AG04450 (cell line): Measurements from ENCODE around the gene MORC3. TPM values are rescaled to one million over a fixed set of nuclear protein-coding genes. Genes with fewer than 3 reads are reported as not detected.
"Not testable (repeated sequence)": the region's sequence is repeated elsewhere in the genome, so short reads cannot be mapped to it uniquely, and the experiment has no call there.

Source experiments
- CTCF ChIA-PET: fragments of 300-600, 350-600 bp; formaldehyde crosslinking; extraction: SDS; loops from one replicate; lab custom pipeline; 2022; ENCODE audit warnings: antibody characterized with exemption, inconsistent platforms; lab: Charles Lee
- POLR2A ChIA-PET: fragments of 350-600 bp; formaldehyde crosslinking; extraction: SDS; loops from one replicate; lab custom pipeline; 2021; ENCODE audit warnings: antibody characterized with exemption, inconsistent platforms; lab: Yijun Ruan, JAX
- DNase-seq: peaks from one replicate; pipeline ENCODE4 v3.0.0-alpha.2; 2011; ENCODE audit warnings: low read depth, low spot score
- H3K27ac ChIP-seq: one replicate; pipeline ENCODE4 v1.5.1; 2012; ENCODE audit warnings: low read depth, low read length, control low read depth
- H3K27me3 ChIP-seq: one replicate; pipeline ENCODE4 v1.6.0; 2012; ENCODE audit warnings: low read length; ENCODE audit not compliant: control insufficient read depth, insufficient read depth
- H3K4me3 ChIP-seq: 2 replicates; pipeline ENCODE4 v1.5.1; 2011; ENCODE audit warnings: mild to moderate bottlenecking, low read depth, low read length, control low read depth
- H3K9me3 ChIP-seq: 2 replicates; pipeline ENCODE4 v1.5.1; 2012; ENCODE audit warnings: low read length; ENCODE audit not compliant: control insufficient read depth, insufficient read depth
- polyA plus RNA-seq: library from polyadenylated mRNA; depleted of rRNA; stranded (reverse); fragments of >200 nt; gene quantifications from 2 replicates; pipeline ENCODE4 v1.2.3, GENCODE V29; 2011
- TF ChIP-seq, protein P1 (sequence below): IDR thresholded peaks from 2 replicates; pipeline ENCODE4 v1.5.1; 2011; ENCODE audit warnings: low read depth, low read length, control low read depth, inconsistent platforms

Gene MORC3
- polyA plus RNA-seq, 1 experiment, result 31.6 TPM

GRCh38 chr21:36325373-36326010, 5.5 kb downstream of the MORC3 start:
- TF ChIP-seq, protein P1, sequence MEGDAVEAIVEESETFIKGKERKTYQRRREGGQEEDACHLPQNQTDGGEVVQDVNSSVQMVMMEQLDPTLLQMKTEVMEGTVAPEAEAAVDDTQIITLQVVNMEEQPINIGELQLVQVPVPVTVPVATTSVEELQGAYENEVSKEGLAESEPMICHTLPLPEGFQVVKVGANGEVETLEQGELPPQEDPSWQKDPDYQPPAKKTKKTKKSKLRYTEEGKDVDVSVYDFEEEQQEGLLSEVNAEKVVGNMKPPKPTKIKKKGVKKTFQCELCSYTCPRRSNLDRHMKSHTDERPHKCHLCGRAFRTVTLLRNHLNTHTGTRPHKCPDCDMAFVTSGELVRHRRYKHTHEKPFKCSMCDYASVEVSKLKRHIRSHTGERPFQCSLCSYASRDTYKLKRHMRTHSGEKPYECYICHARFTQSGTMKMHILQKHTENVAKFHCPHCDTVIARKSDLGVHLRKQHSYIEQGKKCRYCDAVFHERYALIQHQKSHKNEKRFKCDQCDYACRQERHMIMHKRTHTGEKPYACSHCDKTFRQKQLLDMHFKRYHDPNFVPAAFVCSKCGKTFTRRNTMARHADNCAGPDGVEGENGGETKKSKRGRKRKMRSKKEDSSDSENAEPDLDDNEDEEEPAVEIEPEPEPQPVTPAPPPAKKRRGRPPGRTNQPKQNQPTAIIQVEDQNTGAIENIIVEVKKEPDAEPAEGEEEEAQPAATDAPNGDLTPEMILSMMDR, result no peak
- DNase-seq, result no peak
- Histone ChIP-seq H3K9me3 (no peaks in the 10 kb centered on the region; the same call in 1 of the 2 replicates), H3K27me3 (no peaks in the 10 kb centered on the region), H3K27ac (no peak overlapping the region), H3K4me3 (no peak overlapping the region)
- ChIA-PET CTCF (no interaction called here), POLR2A (no interaction called here)

GRCh38 chr21:36330904-36331303, 10.9 kb downstream of the MORC3 start:
- Histone ChIP-seq H3K9me3 (no peaks in the 10 kb centered on the region), H3K27ac (no peak overlapping the region), H3K27me3 (no peaks in the 10 kb centered on the region), H3K4me3 (no peak overlapping the region)
- CTCF ChIA-PET, result interaction anchor here (0.6 to 1.5 kb wide), 3 partner anchors 9 to 189 kb away, joined by 3 to 12 read pairs (median 5); no protein-coding TSS in a partner anchor
- DNase-seq, result no peak
- TF ChIP-seq, protein P1, result peak; percentile 76
- POLR2A ChIA-PET, result no interaction called here

GRCh38 chr21:36337099-36337509, 17.1 kb downstream of the MORC3 start:
- Histone ChIP-seq H3K27me3 (no peaks in the 10 kb centered on the region), H3K27ac (peak overlapping the region; percentile 33), H3K9me3 (no peaks in the 10 kb centered on the region), H3K4me3 (no peak overlapping the region)
- ChIA-PET POLR2A (interaction anchor here (1.5 kb wide), 1 partner anchor 17 kb away, joined by 5 read pairs; the partner anchor contains the start of gene MORC3), CTCF (interaction anchor here (1.1 kb wide), 1 partner anchor 195 kb away, joined by 3 read pairs; no protein-coding TSS in a partner anchor)
- no peak for DNase-seq
- TF ChIP-seq, protein P1, result no peak

GRCh38 chr21:36338975-36339374, 19.0 kb downstream of the MORC3 start:
- Histone ChIP-seq H3K27ac (no peak overlapping the region), H3K27me3 (no peaks in the 10 kb centered on the region), H3K9me3 (no peaks in the 10 kb centered on the region), H3K4me3 (no peak overlapping the region)
- no peak for DNase-seq
- ChIA-PET POLR2A (interaction anchor here (0.6 kb wide), 1 partner anchor 10 kb away, joined by 5 read pairs; no protein-coding TSS in a partner anchor), CTCF (no interaction called here)
- TF ChIP-seq, protein P1, result no peak

GRCh38 chr21:36342581-36342980, 22.6 kb downstream of the MORC3 start:
- H3K4me3 ChIP-seq, H3K9me3 ChIP-seq, POLR2A ChIA-PET, H3K27ac ChIP-seq, DNase-seq, CTCF ChIA-PET, H3K27me3 ChIP-seq: not testable (repeated sequence)
